Measurements from ENCODE around the gene STEAP3. TPM values are rescaled to one million over a fixed set of nuclear protein-coding genes. Genes with fewer than 3 reads are reported as not detected.

STEAP3 gene
- total and polyA plus RNA-seq, 8 donors, result 6.6 to 28.2 (median 19.5) TPM

GRCh38 chr2:119192893-119193292 lies 30.7 kb upstream of the STEAP3 start:
- peaks cover 8 to 16% (median 13%) of the 10 kb centered on the region in 3 donors for H3K4me1 ChIP-seq
- no peaks in the 10 kb centered on the region for H3K9me3 ChIP-seq
- ATAC-seq (no peak), DNase-seq (no peak), FAIRE-seq (no peak)
- H3K27me3 ChIP-seq, result no peaks in the 10 kb centered on the region
- 79 to 83% methylated on average over 6 of the region's 6 CpGs for WGBS, 2 donors
- H3K27ac ChIP-seq, result no peak overlapping the region
- H3K4me3 ChIP-seq, result no peak overlapping the region
- no peaks in the 10 kb centered on the region for H3K36me3 ChIP-seq
- intact Hi-C loops (cut with DNase I), result no loop called here
- TF ChIP-seq, protein P1, sequence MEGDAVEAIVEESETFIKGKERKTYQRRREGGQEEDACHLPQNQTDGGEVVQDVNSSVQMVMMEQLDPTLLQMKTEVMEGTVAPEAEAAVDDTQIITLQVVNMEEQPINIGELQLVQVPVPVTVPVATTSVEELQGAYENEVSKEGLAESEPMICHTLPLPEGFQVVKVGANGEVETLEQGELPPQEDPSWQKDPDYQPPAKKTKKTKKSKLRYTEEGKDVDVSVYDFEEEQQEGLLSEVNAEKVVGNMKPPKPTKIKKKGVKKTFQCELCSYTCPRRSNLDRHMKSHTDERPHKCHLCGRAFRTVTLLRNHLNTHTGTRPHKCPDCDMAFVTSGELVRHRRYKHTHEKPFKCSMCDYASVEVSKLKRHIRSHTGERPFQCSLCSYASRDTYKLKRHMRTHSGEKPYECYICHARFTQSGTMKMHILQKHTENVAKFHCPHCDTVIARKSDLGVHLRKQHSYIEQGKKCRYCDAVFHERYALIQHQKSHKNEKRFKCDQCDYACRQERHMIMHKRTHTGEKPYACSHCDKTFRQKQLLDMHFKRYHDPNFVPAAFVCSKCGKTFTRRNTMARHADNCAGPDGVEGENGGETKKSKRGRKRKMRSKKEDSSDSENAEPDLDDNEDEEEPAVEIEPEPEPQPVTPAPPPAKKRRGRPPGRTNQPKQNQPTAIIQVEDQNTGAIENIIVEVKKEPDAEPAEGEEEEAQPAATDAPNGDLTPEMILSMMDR (IDR thresholded peaks at IDR 0.05), result no peak

DNA sequence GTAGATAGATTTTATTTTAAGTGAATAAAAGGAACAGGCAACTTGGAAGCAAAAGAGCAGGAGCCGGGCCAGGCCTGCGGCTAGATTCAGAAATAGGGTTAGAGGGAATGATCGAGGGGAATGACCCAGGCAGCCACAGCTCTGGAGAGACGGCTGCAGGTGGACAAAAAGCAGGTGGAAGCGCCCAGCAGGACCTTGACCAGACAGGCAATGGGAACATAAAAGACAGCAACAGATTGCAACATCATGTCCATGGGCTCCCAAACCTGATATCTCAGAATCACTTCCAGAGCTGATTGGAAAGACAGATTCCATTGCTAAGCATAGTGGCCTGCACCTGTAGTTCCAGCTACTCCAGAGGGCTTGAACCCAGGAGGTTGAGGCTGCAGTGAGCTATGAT lies 28.6 kb upstream of the STEAP3 start:
- no peaks in the 10 kb centered on the region for H3K27me3 ChIP-seq
- no peak for DNase-seq
- FAIRE-seq, result no peak

DNA sequence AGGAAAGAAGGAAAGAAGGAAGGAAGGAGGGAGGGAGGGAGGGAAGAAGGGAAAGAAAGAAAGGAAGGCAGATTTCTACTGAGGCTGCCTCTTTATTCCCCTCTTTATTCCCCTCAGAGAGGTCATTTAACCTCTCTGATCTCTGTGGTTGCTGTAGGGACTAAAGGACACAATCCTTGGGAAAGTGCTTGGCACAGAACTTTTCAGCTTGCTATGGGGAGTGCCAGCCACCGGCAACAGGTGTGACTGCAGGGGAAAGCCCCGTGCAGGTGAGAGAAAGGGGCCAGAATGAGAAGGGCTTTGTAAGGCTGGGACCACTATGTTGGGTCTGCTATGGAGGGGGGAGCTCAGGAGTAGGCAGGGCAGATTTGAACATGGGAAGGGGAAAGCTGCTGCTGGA lies 27.7 kb upstream of the STEAP3 start:
- 18 to 20% methylated on average over 2 of the region's 2 CpGs for WGBS, 2 donors
- no peak for FAIRE-seq
- TF ChIP-seq, protein P1 (IDR thresholded peaks at IDR 0.05), result no peak
- no peak overlapping the region for H3K4me3 ChIP-seq
- intact Hi-C loops (cut with DNase I), result no loop called here
- ATAC-seq, result peak in 3 of 4 donors; percentile 47 to 67 (median 50)
- H3K27ac ChIP-seq, result no peak overlapping the region
- DNase-seq, result no peak
- no peaks in the 10 kb centered on the region for H3K27me3 ChIP-seq
- no peaks in the 10 kb centered on the region for H3K9me3 ChIP-seq
- H3K4me1 ChIP-seq, result peaks cover 13 to 21% (median 18%) of the 10 kb centered on the region in 3 donors
- no peaks in the 10 kb centered on the region for H3K36me3 ChIP-seq

More for the DNA sequence above, 28.6 kb upstream of the STEAP3 start:
- WGBS, 2 donors, result 88 to 89% methylated on average over 5 of the region's 5 CpGs
- H3K4me1 ChIP-seq, result peaks cover 13 to 21% (median 18%) of the 10 kb centered on the region in 3 donors
- no peaks in the 10 kb centered on the region for H3K36me3 ChIP-seq
- H3K4me3 ChIP-seq, result no peak overlapping the region
- no peaks in the 10 kb centered on the region for H3K9me3 ChIP-seq
- TF ChIP-seq, protein P1 (IDR thresholded peaks at IDR 0.05), result no peak
- ATAC-seq, result no peak
- H3K27ac ChIP-seq, result no peak overlapping the region
- intact Hi-C loops (cut with DNase I), result no loop called here

DNA sequence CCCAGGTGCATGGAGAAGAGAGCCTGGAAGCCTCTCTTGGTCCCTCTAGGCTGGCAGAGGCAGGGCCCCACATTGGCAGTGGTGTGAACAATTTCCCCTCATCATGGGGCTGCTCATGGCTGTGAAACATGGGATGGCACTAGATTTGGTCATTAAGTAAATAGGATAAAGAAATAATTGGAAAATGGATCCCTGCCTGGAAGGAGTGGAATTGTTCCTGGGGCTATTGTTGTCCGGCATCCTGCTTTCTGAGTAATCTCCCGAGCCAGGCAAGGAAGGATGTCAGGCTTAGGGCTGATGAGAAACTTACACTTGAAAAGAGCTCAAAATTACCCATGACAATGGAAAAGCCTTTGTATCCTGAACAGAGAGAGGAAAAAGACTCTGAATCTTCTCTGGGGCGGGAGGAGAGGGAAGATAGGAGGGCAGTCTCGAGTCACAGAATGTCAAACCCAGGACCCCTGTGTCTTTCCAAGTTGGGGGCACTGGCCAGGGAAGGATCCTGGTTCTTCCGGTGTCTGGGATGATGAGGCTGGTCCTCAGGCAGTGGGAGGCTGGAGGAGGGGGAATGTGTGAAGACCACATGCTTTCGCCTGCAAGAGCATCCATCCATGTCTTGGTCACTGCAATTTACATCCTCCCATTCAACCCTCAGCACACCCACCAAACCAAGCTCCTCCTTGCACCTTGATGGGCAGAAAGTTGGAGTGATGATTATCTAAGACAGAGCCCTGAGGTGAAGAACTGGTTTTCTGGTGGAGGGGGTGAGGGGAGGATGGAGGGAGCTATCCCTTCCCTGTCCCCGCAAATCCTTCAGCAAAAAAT lies 27.1 kb upstream of the STEAP3 start:
- ATAC-seq (no peak), FAIRE-seq (no peak), DNase-seq (no peak)
- H3K4me3 ChIP-seq, result no peak overlapping the region
- TF ChIP-seq, protein P1 (IDR thresholded peaks at IDR 0.05), result no peak
- 71 to 73% methylated on average over 6 to 7 of the region's 7 CpGs for WGBS, 2 donors
- no peaks in the 10 kb centered on the region for H3K36me3 ChIP-seq
- H3K9me3 ChIP-seq, result no peaks in the 10 kb centered on the region
- intact Hi-C loops (cut with DNase I), result no loop called here
- H3K27ac ChIP-seq, result no peak overlapping the region
- peaks cover 13 to 21% (median 18%) of the 10 kb centered on the region in 3 donors for H3K4me1 ChIP-seq
- H3K27me3 ChIP-seq, result no peaks in the 10 kb centered on the region

DNA sequence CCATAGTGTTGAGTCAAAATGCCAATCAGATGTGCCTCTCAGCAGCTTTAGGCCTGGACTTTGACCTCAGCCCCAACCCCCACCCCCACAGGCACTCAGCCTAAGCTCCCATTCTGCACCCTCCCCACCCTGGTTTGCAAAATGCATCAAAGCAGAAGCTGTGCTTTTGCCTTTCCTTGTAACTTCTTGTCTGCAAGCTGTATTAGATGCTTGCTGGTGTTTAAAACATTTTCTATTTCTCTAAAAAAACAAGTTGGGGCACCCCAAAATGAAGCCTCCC lies 26.6 kb upstream of the STEAP3 start:
- TF ChIP-seq, protein P1 (IDR thresholded peaks at IDR 0.05), result no peak
- DNase-seq, result peak in 1 of 6 donors; percentile 23

More for the DNA sequence above, 26.6 kb upstream of the STEAP3 start:
- intact Hi-C loops (cut with DNase I), result no loop called here
- ATAC-seq (peak; percentile 44 to 67 (median 48)), FAIRE-seq (no peak)
- H3K27me3 ChIP-seq, result no peaks in the 10 kb centered on the region
- no peak overlapping the region for H3K4me3 ChIP-seq
- H3K36me3 ChIP-seq, result no peaks in the 10 kb centered on the region
- H3K4me1 ChIP-seq, result peaks cover 13 to 21% (median 18%) of the 10 kb centered on the region in 3 donors
- H3K9me3 ChIP-seq, result no peaks in the 10 kb centered on the region
- no peak overlapping the region for H3K27ac ChIP-seq
